Measurements from ENCODE around the gene TMEM219.
"Not testable (repeated sequence)": the region's sequence is repeated elsewhere in the genome, so short reads cannot be mapped to it uniquely, and the experiment has no call there.

TMEM219 gene, protein sequence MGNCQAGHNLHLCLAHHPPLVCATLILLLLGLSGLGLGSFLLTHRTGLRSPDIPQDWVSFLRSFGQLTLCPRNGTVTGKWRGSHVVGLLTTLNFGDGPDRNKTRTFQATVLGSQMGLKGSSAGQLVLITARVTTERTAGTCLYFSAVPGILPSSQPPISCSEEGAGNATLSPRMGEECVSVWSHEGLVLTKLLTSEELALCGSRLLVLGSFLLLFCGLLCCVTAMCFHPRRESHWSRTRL

DNA sequence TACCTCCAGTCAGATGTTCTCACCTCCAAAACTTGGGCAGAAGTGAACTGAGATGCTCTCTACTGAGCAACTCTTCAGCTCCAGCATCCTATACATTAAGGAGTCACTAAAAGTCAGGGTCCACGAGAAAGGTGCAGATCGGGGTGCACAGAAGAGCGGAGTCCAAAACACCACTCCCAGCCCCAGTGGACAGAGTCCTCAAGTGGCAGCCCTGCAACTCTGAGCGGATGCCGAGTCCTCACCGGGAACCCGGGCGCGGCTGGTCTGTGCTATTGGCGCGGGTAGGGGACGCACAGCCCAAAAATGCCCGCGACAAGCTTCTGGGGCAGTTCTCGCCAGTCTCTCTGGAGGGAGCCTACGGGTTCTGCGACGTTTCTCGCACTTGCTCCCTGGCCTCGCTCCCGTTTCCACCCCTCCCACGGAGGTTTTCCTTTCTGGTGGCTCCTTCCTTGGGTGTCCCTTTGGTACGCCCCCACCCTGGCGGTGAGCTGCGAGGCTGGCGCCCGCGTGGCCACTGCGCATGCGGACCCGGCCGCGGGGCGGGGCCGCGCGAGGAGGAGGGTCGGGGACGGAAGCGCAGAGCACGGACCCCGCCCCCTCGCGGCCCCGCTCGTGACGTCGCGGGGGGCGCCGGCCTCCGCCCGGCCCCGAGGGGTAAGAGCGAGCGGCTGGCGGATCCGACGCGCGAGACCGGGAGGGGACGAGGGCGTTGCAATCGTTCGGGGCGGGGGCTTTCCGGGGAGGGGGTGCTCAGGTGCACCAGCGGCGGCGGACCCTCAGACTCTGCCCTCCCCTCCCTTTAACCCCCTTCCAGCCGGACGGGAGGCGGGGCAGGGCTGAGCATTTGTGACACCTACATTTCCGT is at the start of gene TMEM219:
TMEM219 (plus strand) TSS at position 601 of the 865 bp plus-strand sequence. CDS start 1,065 bp downstream, outside the sequence.
- DNase-seq (ENCODE audit: low read depth), result peak; percentile 78

DNA sequence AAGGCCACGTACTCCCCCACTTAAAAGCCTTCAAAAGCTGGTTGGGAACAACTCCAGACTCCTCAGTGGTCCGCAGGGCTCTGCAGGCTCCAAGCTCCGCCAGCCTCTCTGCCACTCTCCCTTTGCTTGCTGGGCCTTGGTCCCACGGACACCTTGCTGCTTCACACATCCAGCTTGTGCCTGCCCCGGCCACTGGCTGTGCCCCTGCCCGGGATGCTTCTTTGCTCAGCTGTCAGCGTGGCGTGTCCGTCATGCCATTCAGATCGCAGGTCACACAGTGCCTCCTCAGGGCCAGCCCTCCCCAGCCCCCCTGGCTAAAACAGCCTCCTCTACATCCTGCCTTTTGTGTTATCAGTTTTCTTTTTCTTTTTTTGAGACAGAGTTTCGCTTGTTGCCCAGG is 49.8 kb upstream of the TMEM219 start:
- DNase-seq (ENCODE audit: low read depth), result no peak

DNA sequence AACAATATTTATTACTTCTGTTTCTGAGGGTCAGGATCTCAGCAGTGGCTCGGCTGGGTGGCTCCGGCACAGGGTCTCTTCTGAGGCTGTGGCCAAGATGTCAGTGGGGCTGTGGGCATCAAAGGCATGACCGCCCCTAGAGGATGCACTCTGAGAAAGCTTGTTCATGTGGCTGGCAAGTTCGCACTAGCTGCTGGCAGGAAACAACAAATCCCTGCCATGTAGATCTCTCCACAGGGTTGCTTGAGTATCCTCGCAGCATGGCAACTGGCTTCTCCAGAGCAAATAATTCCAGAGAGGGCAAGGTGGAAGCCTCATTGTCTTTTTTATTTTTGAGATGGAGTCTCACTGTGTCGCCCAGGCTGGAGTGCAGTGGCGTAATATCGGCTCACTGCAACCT is 48.4 kb upstream of the TMEM219 start:
- DNase-seq (ENCODE audit: low read depth), result no peak

DNA sequence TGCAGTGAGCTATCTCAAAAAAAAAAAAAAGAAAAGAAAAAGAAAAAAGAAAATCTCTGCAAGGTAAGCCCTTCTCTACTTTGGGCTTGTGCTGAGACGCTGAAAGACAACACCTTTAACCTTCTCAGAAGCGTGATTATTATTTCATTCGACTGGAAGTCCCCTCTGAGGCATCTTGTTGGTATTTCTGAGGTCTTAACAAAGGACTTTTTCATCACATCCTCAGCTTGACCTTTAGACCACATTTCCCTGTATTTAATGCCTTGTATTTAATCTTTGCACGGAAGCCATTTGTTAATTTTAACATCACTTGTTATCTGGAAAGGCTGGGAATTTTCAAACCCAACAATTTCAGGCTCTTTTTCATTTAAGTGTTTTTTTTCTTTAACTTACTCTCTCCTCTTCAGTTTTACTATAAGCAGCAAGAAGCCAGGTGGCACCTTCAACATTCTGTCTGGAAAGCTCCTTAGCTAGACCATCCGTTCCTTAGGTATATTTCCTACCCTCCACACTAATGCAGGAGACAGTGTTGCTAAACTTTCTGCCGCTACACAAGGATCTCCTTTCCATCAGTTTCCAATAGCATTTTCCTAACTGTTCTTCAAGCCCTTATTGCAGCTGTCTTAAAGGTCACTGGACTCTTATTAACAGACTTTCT is 46.2 kb upstream of the TMEM219 start:
- peak; percentile 84 for DNase-seq (ENCODE audit: low read depth)

DNA sequence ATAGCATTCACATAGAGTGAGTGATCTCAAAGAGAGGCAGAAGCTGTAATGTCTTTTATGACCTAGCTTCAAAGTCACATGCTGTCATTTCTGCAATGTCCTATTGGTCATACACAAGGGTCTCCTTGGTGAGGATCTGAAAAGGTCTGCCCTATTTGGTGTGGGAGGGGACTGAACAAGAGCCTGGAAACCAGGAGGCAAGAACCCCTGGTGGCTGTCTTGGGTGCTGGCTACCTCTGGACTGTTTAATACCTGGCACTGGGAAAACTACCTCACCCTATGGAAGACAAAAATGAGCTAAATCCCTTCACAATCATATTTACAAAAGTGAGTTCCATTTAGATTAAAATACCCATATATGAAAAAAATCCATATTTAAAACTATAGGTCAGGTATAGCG is 44.9 kb upstream of the TMEM219 start:
- no peak for DNase-seq (ENCODE audit: low read depth)

DNA sequence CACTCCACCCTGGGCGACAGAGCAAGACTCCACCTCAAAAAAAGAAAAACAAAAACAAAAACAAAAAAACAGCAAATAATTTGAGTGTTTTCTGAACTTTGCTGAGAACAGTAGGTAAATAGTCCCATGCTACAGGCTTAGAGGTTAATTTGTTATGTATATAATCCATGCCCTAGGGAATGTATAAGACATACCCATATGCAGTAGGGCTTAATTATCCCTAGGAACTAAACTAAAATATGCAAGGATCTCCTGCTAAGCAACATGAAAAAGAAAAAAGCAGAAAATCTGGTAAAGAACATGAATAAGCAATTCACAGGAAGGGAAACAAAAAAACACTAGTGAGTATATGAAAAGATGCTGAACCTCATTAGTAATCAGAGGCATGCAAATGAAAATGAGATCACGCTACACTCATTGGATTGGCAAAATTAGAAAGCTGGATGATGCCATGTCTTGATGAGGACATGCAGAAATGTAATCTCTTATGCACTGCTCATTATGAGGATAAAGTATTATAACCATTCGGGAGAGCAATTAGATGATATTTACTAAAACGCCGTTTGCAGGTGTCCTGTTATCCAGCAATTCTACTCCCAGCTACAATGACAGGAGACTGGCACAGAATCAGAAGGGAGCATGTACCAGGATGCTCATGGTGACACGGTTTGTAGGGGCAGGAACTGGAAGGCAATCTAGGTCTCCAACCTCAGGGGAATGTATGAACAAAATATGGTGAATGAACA is 41.4 kb upstream of the TMEM219 start:
- no peak for DNase-seq (ENCODE audit: low read depth)

DNA sequence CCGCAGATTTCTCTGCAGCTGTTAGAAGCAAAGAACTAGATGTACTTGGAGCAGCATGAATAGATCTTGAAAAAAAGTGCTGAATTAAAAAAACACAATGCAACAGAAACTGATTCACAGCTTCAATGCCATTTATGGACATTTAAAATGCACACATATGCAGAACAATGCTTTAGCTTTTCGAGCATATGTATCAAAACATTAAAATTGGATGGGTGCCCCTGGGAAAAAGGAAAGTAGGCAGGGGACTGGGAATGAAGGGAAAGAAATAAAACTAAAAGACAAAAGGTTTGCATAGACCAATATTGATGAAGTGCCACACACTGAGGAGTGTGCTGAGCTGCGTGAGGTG is 40.9 kb upstream of the TMEM219 start:
- no peak for DNase-seq (ENCODE audit: low read depth)

DNA sequence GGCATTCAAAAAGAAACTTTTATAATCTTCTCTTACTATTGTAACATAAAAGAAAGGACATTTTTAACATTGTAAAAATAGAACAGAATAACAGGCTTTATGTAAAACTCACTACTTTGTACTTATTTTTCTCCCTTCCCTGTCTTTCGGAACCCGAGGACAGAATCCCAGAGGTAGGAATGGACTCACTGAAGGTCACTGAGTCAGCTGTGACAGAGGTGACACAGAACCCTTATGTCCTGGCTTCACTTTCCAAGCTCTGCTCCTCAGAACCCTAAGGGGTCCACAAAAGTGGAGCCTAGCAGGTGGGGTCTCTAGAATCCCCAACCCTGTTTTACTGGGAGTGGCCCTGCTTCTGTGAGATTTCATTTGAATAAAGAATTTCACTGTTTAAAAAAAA is 39.6 kb upstream of the TMEM219 start:
- no peak for DNase-seq (ENCODE audit: low read depth)

DNA sequence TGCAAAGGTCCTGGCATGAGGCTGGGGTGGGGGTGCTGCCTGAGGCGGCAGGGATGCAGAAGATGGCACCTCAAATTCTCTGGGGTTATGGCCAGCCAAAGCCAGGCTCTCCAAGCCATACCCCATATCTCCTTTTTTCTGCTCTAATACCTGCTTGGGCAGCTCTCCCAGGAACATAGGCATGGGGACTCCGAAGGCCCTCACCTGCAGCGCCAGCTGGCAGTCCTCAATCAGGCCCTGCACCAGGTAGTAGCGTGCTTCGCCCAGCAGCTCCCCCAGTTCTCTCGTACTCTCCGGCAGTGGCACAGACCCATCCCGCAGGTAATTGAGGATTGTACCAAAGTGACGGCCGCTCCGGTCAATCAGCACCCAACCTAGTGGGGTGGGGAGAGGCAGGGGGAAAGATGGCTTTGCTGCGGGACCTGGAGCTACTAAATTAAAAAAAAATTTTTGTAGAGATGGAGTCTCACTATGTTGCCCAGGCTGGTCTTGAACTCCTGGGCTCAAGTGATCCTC is 38.8 kb upstream of the TMEM219 start:
- no peak for DNase-seq (ENCODE audit: low read depth)

DNA sequence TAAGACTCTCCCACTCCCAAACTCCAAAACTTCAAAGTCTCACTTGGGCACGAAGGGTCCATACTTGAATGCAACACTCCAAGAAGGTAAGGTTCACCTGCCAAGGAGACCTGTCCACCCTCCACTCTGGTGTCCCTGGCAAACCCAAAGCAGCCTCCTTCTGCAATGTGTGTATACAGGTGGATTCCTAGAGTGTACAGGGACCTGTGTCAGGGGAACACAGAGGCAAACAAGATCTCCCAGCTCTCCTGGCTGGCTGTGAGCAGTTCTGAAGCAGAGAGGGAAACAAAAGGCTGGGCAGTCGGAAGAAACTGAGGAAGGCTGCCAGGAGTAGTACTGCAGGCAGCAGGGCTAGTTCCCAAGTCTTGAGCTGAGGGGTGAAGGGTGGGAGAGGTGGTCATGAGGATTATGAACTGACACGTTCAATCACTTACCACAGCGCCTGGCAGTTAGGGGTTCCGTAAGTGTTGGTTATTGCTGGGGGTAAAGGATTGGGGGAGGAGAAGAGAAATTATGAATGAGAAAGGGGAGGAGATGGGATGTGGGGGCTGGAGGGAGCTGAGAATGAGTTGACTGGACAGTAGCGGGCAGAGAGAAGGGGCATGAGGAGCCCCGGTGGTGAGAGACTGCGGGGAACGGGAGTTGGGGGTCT is 36.6 kb upstream of the TMEM219 start:
- peak; percentile 21 for DNase-seq (ENCODE audit: low read depth)

DNA sequence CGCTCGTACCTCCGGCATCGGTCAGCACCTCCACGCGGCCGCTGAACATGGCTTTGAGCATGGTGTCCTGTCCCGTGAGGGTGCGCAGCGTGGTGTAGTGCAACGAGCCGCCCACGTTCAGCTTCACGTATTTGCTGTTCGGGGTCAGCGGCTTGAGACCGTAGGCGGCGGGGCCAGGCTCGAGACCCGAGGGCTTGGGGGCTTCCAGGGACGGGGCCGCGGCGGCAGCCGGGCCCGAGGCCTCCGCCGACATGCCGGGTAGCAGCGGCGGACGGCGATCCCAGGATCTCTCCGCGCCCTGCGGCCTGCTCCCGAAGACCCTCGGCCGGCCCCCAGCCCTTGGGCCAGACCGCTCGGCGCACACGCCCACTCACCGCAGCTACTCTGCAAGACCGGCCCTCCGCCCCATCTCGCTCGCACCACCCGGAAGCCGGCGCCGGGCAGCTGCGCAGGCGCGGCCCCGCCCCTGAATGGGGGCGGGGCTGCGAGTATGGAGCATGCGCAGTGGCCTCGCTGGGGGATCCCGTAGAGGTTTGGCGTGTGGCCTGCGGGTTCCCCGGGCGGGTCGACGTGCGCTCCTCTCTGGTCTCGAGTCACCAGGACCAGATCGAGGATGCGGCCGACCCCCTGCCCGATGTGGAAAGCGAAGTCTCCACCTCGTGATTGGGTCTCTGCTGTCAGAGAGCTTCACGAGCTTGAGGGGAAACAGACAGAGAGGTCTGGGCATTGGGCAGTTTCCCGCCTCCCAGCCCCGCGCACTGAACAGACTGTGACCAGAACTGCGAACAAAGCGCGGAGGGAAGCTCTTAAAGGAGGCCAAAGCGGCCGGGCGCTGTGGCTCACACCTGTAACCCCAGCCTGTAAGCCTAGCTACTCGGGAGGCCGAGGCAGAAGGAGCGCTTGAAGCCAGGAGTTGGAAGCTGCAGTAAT is 35.8 kb upstream of the TMEM219 start, which contains the start of gene KCTD13:
KCTD13 (minus strand) TSS at position 446 of the 930 bp plus-strand sequence; CDS start at position 253, 193 bp downstream.
- DNase-seq (ENCODE audit: low read depth), result peak; percentile 67

DNA sequence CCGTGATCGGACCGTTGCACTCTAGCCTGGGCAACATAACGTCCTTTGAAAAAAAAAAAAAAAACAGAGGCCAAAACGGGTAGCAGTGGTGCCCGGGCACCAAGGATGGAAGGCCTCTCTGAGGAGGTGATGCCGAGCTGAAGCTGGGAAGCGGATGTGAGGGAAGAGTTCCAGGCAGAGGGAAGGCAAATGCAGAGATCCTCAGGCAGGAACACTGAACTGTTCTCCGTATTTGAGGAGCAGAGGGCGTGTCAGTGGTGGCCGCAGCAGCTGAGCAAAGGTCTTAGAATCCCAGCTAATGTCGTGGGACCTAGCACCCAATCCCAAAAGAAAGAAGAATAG is 35.2 kb upstream of the TMEM219 start:
- no peak for DNase-seq (ENCODE audit: low read depth)

DNA sequence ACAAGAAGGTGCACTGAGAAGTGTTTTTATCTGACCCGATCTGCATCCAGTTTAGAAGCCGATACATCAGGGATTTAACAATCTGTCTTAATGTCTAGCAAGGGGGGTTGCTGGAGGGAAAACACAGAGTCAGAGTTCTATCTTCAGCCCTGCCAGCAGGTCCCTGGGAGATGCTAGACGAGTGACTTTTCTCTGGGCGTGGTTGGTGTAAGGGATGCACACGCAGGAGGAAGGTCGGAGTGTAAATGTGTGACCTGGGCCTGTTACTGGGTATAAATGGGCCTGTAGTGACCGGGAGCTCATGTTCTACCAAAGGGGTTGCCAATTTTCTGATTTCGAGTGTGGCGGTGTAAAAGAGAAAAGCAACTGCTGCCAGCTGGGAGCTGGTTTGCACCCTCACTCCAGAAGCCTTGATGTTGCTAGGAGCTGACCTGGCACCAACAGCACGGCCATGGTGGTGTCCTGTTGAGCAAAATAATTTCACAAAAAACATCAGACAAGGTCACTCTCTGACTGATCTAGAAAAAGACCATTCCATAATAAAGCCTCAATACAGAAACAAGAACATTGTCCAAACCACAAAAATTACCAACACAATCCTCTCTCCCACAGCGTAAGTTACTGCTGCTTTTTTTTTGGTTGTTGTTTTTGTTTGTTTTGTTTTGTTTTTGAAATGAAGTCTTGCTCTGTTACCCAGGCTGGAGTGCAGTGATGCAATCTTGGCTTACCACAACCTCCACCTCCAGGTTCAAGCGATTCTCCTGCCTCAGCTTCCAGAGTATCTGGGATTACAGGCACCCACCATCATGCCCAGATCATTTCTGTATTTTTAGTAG is 34.6 kb upstream of the TMEM219 start:
- peak; percentile 40 for DNase-seq (ENCODE audit: low read depth)

DNA sequence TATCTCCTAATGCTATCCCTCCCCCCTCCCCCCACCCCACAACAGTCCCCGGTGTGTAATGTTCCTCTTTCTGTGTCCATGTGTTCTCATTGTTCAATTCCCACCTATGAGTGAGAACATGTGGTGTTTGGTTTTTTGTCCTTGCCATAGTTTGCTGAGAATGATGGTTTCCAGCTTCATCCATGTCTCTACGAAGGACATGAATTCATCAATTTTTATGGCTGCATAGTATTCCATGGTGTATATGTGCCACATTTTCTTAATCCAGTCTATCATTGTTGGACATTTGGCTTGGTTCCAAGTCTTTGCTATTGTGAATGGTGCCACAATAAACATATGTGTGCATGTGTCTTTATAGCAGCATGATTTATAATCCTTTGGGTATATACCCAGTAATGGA is 30.1 kb upstream of the TMEM219 start:
- not testable (repeated sequence) for DNase-seq (ENCODE audit: low read depth)

DNA sequence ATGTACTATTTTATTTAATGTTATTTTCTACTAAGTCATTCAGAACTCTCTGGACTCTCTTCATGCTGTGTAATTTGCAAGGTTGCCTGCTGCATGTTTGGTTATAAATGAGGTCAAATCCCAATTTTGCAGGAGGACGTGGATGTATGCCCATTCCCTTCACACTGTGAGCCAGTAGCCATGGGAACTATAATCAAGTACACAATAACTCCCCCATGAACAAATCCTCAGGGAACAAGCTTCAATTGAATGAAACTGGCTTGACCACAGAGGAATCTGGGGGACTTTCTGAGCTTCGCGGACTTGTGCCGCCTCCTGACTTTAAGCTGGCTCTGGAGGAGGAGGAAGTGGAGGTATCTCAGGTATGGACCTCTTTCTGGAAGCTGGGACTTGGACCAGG is 21.2 kb upstream of the TMEM219 start:
- no peak for DNase-seq (ENCODE audit: low read depth)

DNA sequence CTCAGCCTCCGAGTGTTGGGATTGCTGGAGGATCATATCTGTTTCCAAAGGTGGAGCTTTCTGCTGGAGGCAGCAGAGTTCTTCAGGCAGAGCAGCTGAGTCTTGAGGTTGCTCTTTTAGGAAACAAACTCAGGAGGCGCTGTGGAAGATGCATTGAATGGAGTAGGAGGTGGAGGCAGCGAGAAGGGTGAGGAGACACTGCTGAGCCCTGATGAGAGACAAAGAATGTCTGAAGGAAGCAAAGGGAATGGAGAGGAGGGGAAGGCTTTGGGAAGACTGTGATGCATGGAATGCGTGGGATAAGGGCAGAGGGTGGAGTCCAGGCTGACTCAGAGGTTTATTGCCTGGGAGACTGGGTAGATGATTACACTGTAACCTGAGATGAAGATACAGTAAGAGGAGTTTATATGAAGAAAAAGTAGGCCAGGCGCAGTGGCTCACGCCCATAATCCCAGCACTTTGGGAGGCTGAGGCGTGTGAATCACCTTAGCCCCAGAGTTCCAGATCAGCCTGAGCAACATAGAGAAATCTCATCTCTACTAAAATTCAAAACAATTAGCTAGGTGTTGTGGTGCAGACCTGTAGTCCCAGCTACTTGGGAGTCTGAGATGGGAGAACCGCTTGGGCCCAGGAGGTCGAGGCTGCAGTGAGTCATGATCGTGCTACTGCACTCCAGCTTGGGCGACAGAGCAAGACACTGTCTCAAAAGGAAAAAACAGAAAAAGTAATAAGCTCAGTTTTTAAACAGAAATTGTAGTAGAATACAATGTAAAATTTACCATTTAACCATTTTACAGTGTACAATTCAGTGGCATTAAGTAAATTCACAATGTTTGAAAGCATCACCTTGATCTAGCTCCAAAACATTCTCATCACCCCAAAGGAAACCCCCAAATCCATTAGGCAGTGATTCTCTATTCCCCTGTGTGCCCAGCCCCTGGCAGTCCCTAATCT is 17.8 kb upstream of the TMEM219 start:
- peak; percentile 97 for DNase-seq (ENCODE audit: low read depth)

DNA sequence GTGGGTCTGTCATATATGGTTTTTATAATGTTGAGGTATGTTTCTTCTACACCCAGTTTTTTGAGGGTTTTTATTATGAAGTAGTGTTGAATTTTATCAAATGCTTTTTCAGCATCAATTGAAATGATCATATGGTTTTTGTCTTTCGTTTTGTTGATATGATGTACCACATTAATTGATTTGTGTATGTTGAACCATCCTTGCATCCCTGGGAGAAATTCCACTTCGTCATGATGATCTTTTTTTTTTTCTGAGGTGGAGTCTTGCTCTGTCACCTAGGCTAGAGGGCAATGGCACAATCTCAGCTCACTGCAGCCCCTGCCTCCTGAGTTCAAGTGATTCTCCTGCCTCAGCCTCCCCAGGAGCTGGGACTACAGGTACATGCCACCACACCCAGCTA is 14.0 kb upstream of the TMEM219 start:
- no peak for DNase-seq (ENCODE audit: low read depth)

DNA sequence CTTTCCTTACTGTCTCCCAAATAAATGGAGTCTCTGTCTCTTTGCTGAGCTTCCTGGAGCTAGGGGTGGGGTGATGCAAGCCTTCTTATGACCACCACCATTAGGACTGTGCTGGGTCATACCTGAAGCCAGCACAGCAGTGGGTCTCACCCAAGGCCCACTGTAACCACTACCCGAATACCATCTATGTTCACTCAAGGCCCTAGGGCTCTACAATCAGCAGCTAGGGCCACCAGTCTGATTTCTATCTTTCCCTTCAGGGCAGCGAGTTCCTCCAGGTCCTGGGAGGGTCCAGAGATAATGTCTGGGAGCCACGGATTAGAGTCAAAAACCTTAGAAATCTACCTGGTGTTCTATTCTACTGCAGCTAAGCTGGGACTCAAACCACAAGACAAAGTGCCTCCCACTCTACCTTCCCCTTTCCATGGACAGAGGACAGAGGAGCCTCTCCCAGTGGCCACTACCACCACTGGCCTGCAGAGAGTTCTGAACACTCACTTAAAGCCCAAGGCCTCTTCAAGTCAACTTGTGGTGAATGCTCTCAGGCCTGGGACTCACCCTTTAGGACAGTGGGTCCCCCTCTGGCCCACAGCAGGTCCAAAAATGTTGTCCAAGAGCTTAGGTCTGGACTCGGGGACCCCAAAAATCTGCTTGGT is 10.9 kb upstream of the TMEM219 start:
- no peak for DNase-seq (ENCODE audit: low read depth)

All from iris pigment epithelial cell (primary cell).